NB4 (cell line): ENCODE data around the gene F13A1.

Experiments used
- DNase-seq: peaks from one replicate; pipeline ENCODE4 v3.0.0; 2010; ENCODE audit warnings: low read depth
- H3K4me3 ChIP-seq: one replicate; pipeline ENCODE4 v1.5.1; 2011; ENCODE audit warnings: mild to moderate bottlenecking, low read depth, low read length, moderate library complexity
- MYC ChIP-seq: IDR thresholded peaks from 2 replicates; pipeline ENCODE4 v1.6.1; 2011; ENCODE audit warnings: low read depth, low read length
- POLR2A ChIP-seq: IDR thresholded peaks from 2 replicates; pipeline ENCODE4 v1.6.1; 2011; ENCODE audit warnings: mild to moderate bottlenecking; ENCODE audit not compliant: insufficient read length; ENCODE audit errors: extremely low read depth
- TF ChIP-seq, protein P1 (sequence below): IDR thresholded peaks from one replicate; pipeline ENCODE4 v1.5.1; 2012; ENCODE audit warnings: low read depth, low read length
- TF ChIP-seq, protein P2 (sequence below): IDR thresholded peaks from 2 replicates; pipeline ENCODE4 v1.6.1; 2011; ENCODE audit warnings: low read depth, low read length

F13A1 gene

DNA sequence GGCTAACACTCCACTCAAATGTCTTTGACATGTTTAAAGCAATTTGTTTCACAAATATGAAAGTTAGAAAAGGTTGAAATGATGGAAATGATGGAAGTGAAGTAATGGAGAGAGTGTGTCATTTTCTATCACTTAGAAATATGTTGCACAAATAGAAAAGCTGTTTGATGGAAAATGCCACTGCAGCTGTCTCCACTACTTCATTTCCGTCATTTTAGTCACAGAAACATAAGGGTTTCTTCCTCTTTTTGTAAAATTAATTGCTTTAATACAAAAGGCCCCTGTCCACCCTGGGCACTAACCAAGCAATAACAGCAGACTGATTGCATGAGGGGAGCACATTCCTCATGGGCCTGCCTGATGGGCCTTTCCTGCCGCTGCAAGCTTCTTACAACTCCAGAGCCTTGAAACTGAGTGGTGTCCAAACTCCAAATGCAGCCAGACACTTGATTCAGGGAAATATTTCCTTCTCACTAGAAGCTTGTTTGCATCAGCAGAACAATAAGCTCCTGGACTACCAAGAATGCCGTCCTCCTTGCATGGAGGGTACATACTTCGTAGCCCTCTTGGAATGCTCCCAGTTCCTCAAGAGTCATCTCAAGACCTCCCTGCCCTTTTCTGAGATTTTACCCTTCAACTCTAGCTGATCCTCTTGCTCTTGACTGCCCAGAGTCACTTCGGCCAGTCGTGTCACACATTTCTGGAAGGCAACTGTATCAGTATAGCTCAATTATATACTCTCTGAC lies 36.1 kb downstream of the F13A1 start:
- TF ChIP-seq, protein P1, sequence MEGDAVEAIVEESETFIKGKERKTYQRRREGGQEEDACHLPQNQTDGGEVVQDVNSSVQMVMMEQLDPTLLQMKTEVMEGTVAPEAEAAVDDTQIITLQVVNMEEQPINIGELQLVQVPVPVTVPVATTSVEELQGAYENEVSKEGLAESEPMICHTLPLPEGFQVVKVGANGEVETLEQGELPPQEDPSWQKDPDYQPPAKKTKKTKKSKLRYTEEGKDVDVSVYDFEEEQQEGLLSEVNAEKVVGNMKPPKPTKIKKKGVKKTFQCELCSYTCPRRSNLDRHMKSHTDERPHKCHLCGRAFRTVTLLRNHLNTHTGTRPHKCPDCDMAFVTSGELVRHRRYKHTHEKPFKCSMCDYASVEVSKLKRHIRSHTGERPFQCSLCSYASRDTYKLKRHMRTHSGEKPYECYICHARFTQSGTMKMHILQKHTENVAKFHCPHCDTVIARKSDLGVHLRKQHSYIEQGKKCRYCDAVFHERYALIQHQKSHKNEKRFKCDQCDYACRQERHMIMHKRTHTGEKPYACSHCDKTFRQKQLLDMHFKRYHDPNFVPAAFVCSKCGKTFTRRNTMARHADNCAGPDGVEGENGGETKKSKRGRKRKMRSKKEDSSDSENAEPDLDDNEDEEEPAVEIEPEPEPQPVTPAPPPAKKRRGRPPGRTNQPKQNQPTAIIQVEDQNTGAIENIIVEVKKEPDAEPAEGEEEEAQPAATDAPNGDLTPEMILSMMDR, result no peak
- TF ChIP-seq, protein P2, sequence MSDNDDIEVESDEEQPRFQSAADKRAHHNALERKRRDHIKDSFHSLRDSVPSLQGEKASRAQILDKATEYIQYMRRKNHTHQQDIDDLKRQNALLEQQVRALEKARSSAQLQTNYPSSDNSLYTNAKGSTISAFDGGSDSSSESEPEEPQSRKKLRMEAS, result no peak
- TF ChIP-seq POLR2A (no peak), MYC (no peak)
- H3K4me3 ChIP-seq, result no peak overlapping the region
- no peak for DNase-seq

DNA sequence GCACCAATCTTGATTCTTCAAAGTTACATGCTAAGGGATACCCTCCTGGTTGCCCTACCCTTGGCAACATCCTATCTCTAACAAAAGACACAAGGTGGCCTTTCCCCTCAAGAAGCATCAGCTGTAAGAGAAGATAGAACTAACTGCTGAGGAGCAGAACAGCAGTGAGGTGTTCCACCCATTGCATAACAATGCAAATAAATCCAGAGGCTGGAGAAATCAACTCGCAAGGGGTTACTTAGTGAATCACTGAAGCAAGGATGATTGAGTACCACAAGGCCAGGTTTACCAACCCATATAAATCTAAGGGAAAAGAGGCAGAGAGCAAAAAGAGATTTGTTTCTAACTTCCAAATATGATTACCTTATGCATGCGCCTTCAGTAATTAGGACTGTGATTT lies 36.7 kb downstream of the F13A1 start:
- H3K4me3 ChIP-seq, result no peak overlapping the region
- DNase-seq, result no peak
- TF ChIP-seq, protein P1, result no peak
- TF ChIP-seq MYC (no peak), POLR2A (no peak)
- TF ChIP-seq, protein P2, result no peak

DNA sequence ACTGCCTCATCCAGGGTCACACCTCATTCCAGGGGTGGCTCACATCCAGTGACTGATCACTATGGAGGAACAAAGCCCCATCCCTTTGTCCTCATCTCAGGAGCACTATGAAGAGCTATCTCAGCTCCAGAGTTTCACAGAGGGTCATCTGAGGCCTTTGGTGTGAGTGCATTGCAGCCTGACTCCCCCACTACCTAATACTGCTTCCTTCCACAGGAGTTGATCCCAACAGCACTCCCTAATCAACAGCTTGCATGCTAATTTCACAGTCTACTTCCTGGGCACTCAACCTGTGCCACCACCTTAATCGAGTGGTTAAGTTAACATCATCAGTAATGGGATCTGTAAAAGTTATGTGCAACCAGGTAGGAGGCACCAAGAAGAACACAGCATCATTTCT lies 37.7 kb downstream of the F13A1 start:
- no peak overlapping the region for H3K4me3 ChIP-seq
- DNase-seq, result no peak
- TF ChIP-seq MYC (no peak), POLR2A (no peak)
- TF ChIP-seq, protein P1, result no peak
- TF ChIP-seq, protein P2, result no peak

DNA sequence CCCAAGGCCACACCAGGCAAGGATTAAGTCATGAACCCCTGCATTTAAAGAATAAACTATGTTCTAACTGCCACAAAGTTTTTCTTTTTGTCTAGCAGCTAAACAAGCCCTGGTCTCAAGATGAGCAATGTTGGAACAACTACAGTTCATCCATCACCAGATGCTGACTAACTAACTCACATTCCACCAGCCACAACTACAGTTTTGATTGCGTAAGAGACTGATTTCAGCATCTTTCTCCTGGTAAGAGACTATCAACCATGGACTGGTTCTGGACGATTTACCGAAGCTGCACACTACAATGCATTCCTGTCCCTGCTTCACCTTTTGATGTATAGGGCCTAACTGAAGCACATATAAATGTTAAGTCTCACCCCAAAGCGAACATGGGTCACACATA lies 43.0 kb downstream of the F13A1 start:
- TF ChIP-seq, protein P1, result no peak
- TF ChIP-seq POLR2A (no peak), MYC (no peak)
- TF ChIP-seq, protein P2, result no peak
- H3K4me3 ChIP-seq, result no peak overlapping the region
- DNase-seq, result peak; percentile 71

DNA sequence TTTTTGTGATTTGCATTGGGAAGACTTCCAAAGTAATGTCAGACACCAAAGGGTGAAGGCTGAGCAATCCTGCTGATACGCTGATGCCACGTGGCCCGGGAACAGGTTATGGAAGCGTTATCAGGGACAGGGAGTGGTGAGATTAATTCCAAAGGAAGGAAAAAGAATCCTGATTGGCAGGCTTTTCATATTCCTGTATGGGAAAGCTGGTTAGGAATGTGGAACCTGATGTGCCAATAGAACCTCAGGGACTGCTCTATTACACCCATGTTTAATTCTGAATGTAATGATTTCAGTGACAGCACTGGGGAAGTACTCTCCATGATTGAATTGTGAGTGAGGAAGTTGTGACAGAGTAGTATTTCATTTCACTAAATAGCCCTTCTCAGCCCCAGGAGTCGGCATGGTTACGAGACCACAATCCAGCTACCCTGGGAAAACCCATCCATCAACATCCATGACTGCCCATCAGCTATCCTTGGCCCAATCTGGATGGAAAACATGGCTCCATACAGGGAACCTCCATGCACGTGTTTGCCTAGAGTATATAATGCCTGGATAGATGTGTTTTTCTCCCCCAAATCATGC lies 49.4 kb downstream of the F13A1 start:
- H3K4me3 ChIP-seq, result no peak overlapping the region
- no peak for TF ChIP-seq POLR2A
- TF ChIP-seq, protein P2, result no peak
- TF ChIP-seq MYC, result no peak
- TF ChIP-seq, protein P1, result no peak
- no peak for DNase-seq
